ENCODE results near the gene SOBP.

- TF ChIP-seq CTCF (IDR thresholded peaks at IDR 0.05): no peak
- no peak for TF ChIP-seq EZH2 (IDR thresholded peaks at IDR 0.05; ENCODE audit: borderline replicate concordance, insufficient read depth, low read depth, low read length, poor library complexity, severe bottlenecking)
Measured at GRCh38 chr6:107656883-107657282, 167.0 kb downstream of the SOBP start.
